Measurements from ENCODE around the gene DOCK2.

DNA sequence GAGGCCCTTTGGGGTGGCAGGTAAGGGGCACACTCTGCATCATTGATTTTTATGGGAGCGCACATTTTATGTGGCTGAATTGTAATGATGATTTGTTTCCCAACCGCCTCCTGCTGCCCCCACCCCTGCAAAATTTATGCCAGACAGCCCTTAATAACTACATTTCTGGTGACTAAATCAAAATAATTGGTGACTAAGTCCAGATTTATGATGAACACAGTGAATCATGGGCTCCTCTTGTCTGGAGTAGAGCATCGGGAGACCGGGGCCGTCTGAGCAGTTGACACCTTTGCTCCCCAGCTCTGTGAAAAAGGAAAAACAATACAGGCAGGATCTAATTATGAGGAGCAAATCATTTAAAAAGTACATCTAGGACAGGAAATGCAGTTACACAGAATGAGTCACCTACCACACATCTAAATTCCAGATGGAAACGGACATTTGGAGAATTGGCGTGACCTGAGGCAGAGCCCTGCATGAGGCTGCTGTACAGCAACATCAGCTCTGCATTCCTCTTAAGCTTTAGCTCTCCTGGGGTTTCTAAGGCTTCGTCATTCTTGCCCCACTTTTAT is 58.9 kb downstream of the DOCK2 start:
- TF ChIP-seq, protein P1, sequence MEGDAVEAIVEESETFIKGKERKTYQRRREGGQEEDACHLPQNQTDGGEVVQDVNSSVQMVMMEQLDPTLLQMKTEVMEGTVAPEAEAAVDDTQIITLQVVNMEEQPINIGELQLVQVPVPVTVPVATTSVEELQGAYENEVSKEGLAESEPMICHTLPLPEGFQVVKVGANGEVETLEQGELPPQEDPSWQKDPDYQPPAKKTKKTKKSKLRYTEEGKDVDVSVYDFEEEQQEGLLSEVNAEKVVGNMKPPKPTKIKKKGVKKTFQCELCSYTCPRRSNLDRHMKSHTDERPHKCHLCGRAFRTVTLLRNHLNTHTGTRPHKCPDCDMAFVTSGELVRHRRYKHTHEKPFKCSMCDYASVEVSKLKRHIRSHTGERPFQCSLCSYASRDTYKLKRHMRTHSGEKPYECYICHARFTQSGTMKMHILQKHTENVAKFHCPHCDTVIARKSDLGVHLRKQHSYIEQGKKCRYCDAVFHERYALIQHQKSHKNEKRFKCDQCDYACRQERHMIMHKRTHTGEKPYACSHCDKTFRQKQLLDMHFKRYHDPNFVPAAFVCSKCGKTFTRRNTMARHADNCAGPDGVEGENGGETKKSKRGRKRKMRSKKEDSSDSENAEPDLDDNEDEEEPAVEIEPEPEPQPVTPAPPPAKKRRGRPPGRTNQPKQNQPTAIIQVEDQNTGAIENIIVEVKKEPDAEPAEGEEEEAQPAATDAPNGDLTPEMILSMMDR (IDR thresholded peaks at IDR 0.05 in 2 of 3, conservative IDR thresholded peaks at IDR 0.05 in 1 of 3; ENCODE audit: insufficient read depth in 2 of 3, low read depth in 1 of 3, low read length in 3 of 3) = no peak
- TF ChIP-seq GTF2F1 (IDR thresholded peaks at IDR 0.05; ENCODE audit: low read depth, low read length) (no peak), EP300 (IDR thresholded peaks at IDR 0.05; ENCODE audit: low read length) (no peak)
- TF ChIP-seq, protein P2, sequence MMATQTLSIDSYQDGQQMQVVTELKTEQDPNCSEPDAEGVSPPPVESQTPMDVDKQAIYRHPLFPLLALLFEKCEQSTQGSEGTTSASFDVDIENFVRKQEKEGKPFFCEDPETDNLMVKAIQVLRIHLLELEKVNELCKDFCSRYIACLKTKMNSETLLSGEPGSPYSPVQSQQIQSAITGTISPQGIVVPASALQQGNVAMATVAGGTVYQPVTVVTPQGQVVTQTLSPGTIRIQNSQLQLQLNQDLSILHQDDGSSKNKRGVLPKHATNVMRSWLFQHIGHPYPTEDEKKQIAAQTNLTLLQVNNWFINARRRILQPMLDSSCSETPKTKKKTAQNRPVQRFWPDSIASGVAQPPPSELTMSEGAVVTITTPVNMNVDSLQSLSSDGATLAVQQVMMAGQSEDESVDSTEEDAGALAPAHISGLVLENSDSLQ (IDR thresholded peaks at IDR 0.05) = no peak
- TF ChIP-seq, protein P3, sequence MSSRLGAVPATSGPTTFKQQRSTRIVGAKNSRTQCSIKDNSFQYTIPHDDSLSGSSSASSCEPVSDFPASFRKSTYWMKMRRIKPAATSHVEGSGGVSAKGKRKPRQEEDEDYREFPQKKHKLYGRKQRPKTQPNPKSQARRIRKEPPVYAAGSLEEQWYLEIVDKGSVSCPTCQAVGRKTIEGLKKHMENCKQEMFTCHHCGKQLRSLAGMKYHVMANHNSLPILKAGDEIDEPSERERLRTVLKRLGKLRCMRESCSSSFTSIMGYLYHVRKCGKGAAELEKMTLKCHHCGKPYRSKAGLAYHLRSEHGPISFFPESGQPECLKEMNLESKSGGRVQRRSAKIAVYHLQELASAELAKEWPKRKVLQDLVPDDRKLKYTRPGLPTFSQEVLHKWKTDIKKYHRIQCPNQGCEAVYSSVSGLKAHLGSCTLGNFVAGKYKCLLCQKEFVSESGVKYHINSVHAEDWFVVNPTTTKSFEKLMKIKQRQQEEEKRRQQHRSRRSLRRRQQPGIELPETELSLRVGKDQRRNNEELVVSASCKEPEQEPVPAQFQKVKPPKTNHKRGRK (tag; IDR thresholded peaks at IDR 0.05) = no peak

All from K562 (cell line).